ENCODE results near the gene SFTA2.

Gene SFTA2

DNA sequence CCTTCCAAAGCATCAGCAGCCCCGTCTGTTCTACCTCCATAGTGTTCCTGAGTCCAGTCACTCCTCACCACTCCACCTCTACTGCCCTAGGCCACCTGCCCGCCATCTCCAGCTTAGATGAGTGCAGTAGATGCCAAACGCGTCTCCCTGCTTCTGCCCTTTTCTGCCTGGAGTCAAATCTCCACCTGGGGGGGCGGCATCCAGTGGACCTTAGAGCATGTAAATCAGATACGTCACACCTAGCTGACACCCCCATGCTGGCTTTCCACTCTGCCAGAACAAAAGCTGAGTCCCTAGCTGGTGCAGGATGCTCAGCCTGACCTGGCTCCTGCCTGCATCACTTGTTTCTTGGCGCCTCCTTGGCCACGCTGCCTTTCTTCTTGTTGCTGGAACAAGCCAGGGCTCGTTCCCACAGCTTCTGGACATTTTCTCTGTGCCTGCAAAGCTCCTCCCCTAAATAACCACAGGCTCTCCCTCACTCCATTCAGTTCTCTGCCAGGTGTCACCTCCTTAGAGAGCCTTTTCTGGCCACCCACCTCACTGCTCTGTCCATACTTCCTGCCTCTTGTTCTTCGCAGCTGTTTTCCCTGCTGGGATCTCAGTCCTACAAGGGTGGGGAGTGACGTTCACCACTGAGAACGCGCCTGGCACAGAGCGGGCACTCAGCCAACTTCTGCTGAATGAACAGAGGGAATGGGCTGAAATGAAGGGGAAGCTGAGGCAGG lies 41.9 kb downstream of the SFTA2 start:
- peak; percentile 57 for DNase-seq

DNA sequence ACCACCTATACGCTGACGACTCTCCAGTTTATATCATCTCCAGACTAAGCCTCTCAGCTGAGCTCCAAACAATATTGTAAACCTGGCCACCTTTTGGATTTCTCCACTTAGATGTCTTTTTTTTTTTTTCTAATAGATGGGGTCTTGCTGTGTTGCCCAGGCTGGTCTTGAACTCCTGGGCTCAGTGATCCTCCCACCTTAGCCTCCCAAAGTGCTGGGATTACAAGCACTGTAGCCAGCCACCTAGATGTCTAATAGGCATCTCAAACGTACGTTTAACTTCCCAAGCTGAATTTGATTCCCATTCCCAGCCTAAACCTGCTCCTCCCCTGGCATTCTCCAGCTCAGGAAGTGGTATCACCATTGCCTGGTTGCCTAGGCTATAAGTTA lies 42.5 kb downstream of the SFTA2 start:
- DNase-seq: no peak

DNA sequence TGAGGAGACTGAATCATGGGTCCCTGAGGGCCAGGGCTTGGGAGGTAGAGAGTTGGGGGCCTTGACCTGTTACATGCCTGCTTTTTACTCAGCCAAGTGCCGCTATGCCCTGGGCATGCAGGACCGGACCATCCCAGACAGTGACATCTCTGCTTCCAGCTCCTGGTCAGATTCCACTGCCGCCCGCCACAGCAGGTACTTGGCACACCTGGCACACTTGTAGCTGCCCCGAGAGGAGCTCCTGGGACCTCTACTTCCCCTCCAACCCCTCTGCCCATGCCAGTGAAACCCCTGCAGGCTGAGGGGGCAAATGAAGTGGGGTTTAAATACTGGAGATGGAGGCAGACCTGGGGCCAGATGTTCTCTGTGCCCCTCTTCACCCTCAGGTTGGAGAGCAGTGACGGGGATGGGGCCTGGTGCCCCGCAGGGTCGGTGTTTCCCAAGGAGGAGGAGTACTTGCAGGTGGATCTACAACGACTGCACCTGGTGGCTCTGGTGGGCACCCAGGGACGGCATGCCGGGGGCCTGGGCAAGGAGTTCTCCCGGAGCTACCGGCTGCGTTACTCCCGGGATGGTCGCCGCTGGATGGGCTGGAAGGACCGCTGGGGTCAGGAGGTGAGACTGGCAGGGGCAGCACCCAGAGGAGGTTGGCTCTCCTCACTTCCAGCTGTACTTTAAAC lies 43.0 kb downstream of the SFTA2 start:
- no peak for DNase-seq

DNA sequence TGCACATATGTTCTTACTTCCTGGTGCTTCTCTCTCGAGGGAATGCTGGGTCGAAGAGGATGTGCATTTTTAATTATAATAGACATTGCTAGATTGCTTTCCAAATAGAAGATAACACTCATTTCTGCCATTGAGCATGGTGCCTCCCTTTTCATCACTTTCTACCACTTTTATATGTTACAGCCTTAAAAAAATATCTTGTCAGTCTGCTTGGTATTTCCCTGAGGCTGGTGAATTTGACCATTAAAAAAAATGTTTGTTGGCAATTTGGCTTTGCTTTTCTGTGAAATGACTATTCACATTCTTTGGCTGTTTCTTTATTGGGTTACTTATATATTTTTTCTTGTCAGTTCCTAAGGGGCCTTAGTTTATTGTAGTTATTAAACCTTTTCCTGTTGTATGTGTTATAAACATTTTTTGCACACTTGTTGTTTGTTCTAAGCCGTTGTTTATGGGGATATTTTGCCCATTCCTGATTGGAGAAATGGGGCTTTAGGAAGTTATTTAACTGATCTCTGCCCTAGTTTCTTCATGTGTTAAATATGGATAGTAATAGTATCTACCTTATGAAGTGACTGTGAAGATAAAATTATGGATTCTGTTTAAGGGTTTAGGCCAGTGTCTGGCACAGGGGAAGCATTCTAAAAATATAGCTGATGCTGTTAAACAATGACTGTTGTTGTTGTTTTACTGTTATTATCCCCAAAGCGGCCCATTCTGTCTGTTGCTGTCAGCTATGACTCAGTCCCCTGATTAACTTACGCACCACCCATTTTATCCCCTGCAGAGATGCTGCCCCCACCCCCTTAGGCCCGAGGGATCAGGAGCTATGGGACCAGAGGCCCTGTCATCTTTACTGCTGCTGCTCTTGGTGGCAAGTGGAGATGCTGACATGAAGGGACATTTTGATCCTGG lies 43.8 kb downstream of the SFTA2 start:
- no peak for DNase-seq

DNA sequence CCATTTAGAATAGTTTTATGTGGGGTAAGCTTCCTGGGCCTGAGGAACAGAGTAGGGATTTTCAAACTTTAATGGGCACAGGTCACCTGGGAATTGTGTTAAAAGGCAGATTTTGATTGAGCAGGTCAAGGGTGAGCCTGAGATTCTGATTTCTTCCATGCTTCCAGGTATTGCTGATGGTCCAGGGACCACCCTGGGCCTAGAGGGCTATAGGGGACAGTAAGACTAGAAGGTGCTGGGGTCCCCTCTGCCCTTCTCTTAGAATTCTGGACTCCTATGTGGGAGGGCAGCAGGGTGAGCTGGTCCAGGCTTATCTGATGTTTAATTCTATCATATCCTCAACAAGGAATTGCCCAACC lies 45.1 kb downstream of the SFTA2 start:
- no peak for DNase-seq

DNA sequence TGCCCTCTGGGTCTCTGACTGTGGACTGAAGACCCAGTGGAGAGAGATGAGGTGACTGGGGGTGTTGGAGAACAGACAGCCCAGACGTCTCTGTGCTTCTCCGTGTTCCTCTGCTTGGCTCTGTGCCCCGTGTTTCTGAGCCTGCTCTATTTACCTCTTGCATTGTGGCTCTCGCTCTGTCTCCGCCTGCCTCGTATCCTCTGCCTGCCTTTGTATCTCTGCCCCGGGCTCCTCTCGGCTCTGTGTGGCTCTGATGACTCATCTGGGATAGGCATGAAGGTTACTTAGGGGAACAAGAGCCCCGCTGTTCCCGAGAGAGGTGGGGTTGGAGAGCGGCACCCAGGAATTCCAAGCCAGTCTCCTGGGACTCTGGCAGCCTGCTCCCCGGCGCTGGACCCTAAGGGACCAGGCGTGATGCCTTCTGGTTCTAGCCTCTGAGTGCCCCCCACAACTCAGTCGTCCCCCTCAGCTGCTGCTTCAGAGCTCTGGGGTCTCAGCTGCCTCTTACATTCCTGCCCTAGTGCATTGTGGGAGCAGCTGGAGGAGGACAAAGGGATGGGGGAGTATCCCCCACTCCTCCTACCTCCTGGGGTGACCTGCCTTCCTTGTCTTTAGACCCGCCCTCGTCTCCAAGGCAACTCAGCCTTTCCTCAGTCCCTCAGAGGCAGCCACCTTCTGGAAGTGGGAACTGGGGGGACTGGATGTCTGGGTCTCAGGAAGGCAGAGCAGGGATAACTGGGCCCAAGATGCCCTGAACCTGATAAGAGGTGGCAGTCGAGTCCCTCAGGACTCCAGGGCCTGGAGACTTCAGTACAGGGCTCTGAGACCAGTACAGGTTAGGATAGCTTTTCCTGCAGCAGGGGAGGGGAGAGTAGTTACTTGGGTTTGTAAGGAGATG lies 45.7 kb downstream of the SFTA2 start:
- DNase-seq: peak; percentile 50

DNA sequence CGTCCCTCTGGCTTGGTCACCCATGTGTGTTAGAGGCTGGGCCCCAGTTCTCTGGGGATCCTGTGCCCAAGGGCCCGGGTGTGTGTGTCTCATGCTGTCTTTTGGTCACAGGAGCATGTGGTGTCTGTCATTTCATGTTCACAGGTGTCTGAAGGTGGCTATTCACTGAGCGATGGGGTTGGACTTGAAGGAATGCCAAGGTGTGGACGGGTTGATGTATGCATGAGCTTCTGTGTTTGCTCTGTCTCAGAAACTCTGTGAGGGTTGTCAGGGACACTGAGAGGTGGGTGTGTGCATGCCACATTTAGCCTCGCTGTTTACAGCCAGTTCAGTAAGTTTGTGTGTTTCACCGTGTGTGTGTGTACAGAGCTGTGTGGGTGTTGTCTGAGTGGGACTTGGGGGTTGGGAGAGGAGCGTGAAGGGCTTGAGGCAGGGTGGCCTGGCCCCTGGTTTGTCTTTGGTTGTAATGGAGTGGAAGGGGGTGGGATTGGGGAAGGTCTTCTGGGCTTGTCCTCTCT lies 46.4 kb downstream of the SFTA2 start:
- peak; percentile 73 for DNase-seq

DNA sequence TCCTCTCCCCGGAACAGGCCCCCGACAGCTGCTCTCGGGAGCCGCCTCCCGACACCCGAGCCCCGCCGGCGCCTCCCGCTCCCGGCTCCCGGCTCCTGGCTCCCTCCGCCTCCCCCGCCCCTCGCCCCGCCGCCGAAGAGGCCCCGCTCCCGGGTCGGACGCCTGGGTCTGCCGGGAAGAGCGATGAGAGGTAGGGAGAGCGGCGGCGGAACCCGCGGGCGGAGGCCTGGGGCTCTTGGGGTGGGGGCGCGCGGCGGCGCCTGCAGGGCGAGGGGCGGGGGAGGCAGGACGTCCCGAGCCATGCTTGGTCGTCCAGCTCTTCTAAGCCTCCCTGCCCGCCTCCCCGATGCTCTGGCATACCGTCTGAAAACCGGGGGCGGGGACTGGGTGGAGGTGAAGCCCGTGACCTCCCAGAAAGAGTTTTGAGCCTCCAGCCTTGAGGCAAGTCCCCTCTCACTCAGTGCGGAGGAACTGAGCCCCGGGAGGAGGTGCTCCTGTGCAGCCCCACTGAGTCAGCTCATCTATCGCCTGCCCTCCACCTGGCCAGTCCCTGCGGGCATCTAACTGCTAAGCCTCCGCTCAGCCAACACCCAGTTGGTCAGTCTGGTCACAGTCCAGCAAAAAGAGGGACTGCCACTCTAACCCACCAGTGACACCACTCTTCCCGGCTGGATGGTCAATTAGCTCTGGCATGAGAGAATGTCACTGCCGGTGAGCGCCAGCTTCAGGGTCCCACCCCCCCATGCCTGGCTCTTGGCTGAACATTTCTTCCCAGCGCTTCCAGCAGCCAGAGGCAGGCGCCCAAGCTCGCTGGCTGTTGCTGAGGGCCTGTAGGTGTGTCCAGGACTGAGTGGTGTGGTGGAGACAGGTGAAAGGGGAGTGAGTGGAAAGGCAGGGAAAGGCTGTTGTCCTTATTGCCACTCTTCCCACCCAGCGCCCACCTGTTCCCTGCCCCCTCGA lies 47.2 kb downstream of the SFTA2 start:
- DNase-seq: peak; percentile 70

DNA sequence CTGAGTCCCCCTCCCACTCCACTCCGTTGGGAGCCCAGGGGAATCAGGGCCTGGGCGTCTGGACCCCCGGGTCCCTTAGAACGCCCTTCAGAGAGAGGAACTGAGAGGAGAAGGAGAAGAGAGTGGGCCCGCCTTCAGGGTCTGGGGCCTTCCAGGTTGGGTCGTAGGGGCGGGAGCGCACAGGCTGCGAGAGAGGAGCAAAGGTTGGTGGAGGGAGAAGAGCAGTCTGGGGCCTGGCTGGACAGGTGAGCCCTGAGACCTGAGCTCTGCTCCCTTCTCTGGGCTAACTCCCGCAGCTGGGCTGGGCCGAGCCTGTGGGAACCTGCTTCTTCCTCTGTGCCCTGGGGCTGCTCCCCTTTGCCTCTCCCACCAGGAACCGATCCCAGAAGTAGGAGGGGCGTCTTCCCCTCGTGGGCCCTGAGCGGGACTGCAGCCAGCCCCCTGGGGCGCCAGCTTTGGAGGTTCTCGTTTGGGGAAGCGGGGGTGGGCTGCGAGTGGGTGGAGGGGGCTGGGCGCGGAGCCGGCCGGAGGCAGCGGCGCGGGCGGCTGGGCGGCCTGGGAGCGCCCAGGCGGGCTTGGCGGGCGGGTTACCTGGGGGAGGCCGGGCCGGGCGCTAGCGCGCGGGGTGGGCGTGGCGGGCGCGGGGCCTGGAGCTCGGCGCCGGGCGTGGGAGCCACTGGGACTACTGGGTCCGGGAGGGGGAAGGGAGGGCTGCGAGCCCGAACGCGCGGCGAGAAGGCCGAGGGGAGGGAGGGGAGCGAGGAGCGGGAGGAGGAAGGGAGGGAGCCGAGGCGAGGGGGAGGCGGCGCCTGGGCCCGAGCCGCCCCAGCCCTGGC lies 48.1 kb downstream of the SFTA2 start, which contains the start of gene DDR1:
Gene DDR1 (plus strand): TSS at position 835 of the 836 bp plus-strand sequence. CDS start 4,211 bp downstream, outside the sequence.
- DNase-seq: peak; percentile 53

DNA sequence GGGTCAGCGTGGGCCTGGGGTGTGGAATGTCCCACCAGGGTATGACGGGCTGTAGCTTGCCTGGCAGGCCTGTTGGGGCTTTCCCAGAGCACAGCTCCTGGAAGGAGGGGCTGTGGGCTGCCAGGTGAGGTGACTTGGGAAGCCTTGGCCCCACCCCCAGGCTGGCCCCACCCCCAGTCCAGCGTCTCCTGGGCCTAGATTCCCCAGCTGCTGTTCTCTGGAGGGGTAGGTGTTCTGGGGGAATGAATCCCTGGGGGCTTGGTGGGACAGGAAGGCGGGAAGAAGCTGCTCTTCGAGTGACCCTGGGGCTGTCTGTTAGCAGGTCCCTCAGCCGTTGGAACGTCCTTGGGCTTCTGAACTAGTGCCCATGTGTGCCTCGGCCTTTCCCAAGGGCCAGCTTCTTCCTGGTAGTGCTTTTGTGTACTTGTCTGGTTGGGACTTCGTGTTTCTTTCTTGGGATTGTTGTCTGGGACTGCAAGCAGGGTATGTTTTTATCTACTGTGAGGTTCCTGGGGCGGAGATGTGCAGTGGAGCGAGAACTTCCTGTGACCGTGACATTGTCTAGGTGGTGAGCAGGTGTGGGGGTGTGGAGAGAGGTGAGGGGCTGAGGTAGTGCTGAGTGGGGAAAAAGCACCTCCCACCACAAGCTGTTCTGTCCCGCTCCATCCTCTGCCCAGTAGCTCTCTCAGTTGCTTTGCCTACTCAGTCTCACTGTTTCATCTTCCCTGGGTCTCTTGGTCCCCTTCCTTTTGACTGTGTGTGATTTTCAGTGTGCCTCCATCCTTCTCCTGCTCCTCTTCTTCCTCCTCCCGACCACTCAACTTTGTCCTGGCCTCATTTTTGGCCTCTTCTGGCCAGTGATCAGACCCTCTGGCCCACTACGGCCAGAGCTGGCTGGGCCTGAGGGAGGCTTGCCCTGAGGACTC lies 48.9 kb downstream of the SFTA2 start:
- no peak for DNase-seq

DNA sequence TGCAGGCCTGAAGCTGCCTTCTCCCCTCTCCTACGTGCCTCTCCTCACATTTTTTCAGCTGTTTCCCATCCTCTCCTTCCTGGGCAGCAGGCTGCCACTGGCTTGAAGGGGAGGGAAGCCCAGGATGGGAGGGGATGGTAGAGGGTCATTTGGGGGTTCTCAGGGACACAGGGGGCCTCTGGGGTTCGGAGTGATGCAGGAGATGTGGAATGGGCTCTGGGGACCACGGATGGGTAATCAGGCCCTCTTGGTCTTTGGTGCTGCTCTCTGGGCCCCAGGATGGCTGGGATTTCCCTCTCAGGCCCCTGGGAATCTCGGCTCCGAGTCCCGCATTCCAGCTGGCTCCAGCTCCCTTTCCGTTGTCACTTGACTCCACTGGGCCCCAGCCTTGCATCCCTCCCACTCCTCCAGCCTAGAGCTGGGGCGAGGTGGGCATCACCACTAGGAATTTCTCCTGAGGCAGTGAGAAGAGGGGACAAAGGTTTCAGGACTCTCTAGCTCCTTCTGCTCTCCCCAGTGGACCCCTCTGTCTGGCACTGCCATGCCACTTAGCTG lies 49.7 kb downstream of the SFTA2 start:
- DNase-seq: no peak

DNA sequence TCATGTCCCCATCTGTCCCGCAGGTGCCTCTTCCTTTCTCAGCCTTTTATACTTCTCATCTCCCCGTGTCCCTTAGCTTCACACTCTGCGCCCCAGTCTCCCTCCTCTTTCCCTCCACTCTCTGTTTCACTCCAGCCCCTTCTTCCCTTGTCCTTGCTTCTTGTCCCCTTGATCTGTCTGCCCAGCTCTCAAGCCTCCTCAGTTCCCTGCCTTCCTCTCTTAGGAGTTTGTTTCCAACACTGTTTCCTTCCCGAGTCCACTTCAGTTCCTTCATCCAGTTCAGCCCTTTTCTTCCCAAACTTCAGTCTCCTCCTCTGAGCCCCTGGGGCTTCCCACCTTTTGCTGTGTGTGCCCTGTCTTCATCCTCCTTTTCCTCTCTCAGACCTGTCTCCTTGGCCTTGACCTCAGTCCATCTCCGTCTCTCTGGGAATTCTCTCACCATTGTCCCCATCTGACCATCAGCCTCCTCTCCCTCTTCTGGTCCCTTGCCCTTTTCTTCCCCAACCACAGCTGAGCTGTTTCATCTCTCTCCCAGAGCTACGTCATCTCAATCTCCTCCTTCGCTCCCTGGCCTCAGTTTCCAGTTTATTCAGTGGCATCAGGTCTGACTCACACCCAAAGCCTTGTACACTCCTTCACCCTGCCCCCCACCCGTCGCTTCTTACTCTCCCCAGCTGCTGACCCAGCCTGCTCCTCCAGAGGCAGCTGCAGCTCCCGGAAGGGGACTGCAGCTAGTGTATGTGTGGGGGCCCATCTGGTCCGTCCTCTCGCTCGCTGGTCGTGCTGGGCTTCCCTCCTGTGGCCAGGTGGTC lies 50.4 kb downstream of the SFTA2 start:
- no peak for DNase-seq

Measured in RPMI8226 (cell line).